DMS79 (cell line): ENCODE data around the gene TMEM168.
"Not testable (repeated sequence)": the region's sequence is repeated elsewhere in the genome, so short reads cannot be mapped to it uniquely, and the experiment has no call there.

Experiments
- DNase-seq: peaks from one replicate; lab custom pipeline; 2025; lab: John Stamatoyannopoulos, UW

Gene TMEM168

GRCh38 chr7:112789817-112790585 is at the start of gene TMEM168:
Gene TMEM168, minus strand, starts transcription at chr7:112790393. Its CDS starts 5,568 bp downstream, at chr7:112784825.
- peak; percentile 81 for DNase-seq

GRCh38 chr7:112835928-112836327 is 45.7 kb upstream of the TMEM168 start:
- not testable (repeated sequence) for DNase-seq

- DNase-seq, result no peak
Measured at GRCh38 chr7:112833082-112833481, 42.9 kb upstream of the TMEM168 start.

- no peak for DNase-seq
Measured at GRCh38 chr7:112830769-112831168, 40.6 kb upstream of the TMEM168 start.

GRCh38 chr7:112828696-112829095 is 38.5 kb upstream of the TMEM168 start:
- DNase-seq, result no peak

GRCh38 chr7:112821345-112821744 is 31.2 kb upstream of the TMEM168 start:
- no peak for DNase-seq

GRCh38 chr7:112819536-112819935 is 29.3 kb upstream of the TMEM168 start:
- no peak for DNase-seq

- DNase-seq, result no peak
Measured at GRCh38 chr7:112806156-112806555, 16.0 kb upstream of the TMEM168 start.

GRCh38 chr7:112802406-112802805 is 12.2 kb upstream of the TMEM168 start:
- no peak for DNase-seq

GRCh38 chr7:112800486-112800885 is 10.3 kb upstream of the TMEM168 start:
- no peak for DNase-seq

- no peak for DNase-seq
Measured at GRCh38 chr7:112799448-112800120, 9.4 kb upstream of the TMEM168 start.

- DNase-seq, result no peak
Measured at GRCh38 chr7:112798274-112799159, 8.3 kb upstream of the TMEM168 start.

- not testable (repeated sequence) for DNase-seq
Measured at GRCh38 chr7:112796552-112796951, 6.4 kb upstream of the TMEM168 start.

- no peak for DNase-seq
Measured at GRCh38 chr7:112792441-112792840, 2.2 kb upstream of the TMEM168 start.

- no peak for DNase-seq
Measured at GRCh38 chr7:112791465-112792168, 1.4 kb upstream of the TMEM168 start.

GRCh38 chr7:112790586-112791003 is 402 bp upstream of the TMEM168 start:
- no peak for DNase-seq

- DNase-seq, result no peak
Measured at GRCh38 chr7:112789453-112789816, 758 bp downstream of the TMEM168 start.

GRCh38 chr7:112788778-112789343 is 1.3 kb downstream of the TMEM168 start:
- no peak for DNase-seq

GRCh38 chr7:112784603-112785002 is 5.6 kb downstream of the TMEM168 start:
- DNase-seq, result no peak

- DNase-seq, result no peak
Measured at GRCh38 chr7:112782498-112782897, 7.7 kb downstream of the TMEM168 start.

GRCh38 chr7:112781558-112781957 is 8.6 kb downstream of the TMEM168 start:
- DNase-seq, result no peak

GRCh38 chr7:112781110-112781509 is 9.1 kb downstream of the TMEM168 start:
- no peak for DNase-seq
